Measurements from ENCODE around the gene FAM149B1.
"Not testable (repeated sequence)": the region's sequence is repeated elsewhere in the genome, so short reads cannot be mapped to it uniquely, and the experiment has no call there.

The FAM149B1 gene

GRCh38 chr10:73258612-73259011 is 90.7 kb downstream of the FAM149B1 start:
- H3K4me3 ChIP-seq (ENCODE audit: low read length); H3K36me3 ChIP-seq (ENCODE audit: insufficient read depth, low read length); H3K9ac ChIP-seq (ENCODE audit: low read depth, low read length); H3K9me3 ChIP-seq (replicated peaks; ENCODE audit: low read length); H3K4me2 ChIP-seq (ENCODE audit: low read length); H3K27me3 ChIP-seq (ENCODE audit: control insufficient read depth, insufficient read depth, low read length): not testable (repeated sequence)
- H3K4me1 ChIP-seq (ENCODE audit: control insufficient read depth, insufficient read depth, low read length): peaks cover 14% of the 10 kb centered on the region

DNA sequence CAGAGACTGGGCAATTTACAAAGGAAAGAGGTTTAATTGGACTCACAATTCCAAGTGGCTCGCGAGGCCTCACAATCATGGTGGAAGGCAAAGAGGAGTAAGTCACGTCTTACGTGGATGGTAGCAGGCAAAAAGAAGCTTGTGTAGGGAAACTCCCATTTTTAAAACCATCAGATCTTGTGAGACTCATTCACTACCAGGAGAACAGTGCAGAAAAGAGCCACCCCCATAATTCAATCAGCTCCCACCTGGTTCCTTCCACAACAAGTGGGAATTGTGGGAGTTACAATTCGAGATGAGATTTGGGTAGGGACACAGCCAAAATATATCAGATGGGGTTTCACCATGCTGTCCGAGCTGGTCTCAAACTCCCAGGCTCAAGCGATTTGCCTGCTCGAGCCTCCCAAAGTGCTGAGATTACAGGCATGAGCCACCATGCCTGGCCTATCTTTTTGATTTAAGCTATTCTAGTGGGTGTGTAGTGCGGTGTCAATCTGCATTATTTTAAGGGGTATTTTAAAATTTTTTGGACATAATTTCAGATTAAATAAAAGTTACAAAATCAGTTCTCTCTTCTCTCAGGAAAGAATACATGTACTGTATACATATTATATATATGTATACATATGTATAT is 93.6 kb downstream of the FAM149B1 start:
- Histone ChIP-seq H3K9ac (ENCODE audit: low read depth, low read length) (no peak overlapping the region), H3K4me1 (ENCODE audit: control insufficient read depth, insufficient read depth, low read length) (peaks cover 17% of the 10 kb centered on the region), H3K27me3 (ENCODE audit: control insufficient read depth, insufficient read depth, low read length) (no peaks in the 10 kb centered on the region), H3K4me3 (ENCODE audit: low read length) (no peak overlapping the region), H3K4me2 (ENCODE audit: low read length) (no peak overlapping the region), H3K9me3 (replicated peaks; ENCODE audit: low read length) (no peaks in the 10 kb centered on the region), H3K36me3 (ENCODE audit: insufficient read depth, low read length) (no peaks in the 10 kb centered on the region)

- no peaks in the 10 kb centered on the region for H3K27me3 ChIP-seq (ENCODE audit: control insufficient read depth, insufficient read depth, low read length)
- no peaks in the 10 kb centered on the region for H3K36me3 ChIP-seq (ENCODE audit: insufficient read depth, low read length)
- peak overlapping the region; percentile 50 for H3K4me2 ChIP-seq (ENCODE audit: low read length)
- no peak overlapping the region for H3K4me3 ChIP-seq (ENCODE audit: low read length)
- no peaks in the 10 kb centered on the region for H3K9me3 ChIP-seq (replicated peaks; ENCODE audit: low read length)
- H3K4me1 ChIP-seq (ENCODE audit: control insufficient read depth, insufficient read depth, low read length): peaks cover 17% of the 10 kb centered on the region
- H3K9ac ChIP-seq (ENCODE audit: low read depth, low read length): no peak overlapping the region
Observed at GRCh38 chr10:73262105-73262730, 94.3 kb downstream of the FAM149B1 start.

- H3K27me3 ChIP-seq (ENCODE audit: control insufficient read depth, insufficient read depth, low read length): no peaks in the 10 kb centered on the region
- peaks cover 17% of the 10 kb centered on the region for H3K4me1 ChIP-seq (ENCODE audit: control insufficient read depth, insufficient read depth, low read length)
- H3K4me3 ChIP-seq (ENCODE audit: low read length): no peak overlapping the region
- no peak overlapping the region for H3K9ac ChIP-seq (ENCODE audit: low read depth, low read length)
- H3K4me2 ChIP-seq (ENCODE audit: low read length): no peak overlapping the region
- no peaks in the 10 kb centered on the region for H3K9me3 ChIP-seq (replicated peaks; ENCODE audit: low read length)
- no peaks in the 10 kb centered on the region for H3K36me3 ChIP-seq (ENCODE audit: insufficient read depth, low read length)
Observed at GRCh38 chr10:73262880-73263555, 95.1 kb downstream of the FAM149B1 start.

GRCh38 chr10:73263693-73264347 is 95.9 kb downstream of the FAM149B1 start:
- Histone ChIP-seq H3K9me3 (replicated peaks; ENCODE audit: low read length) (no peaks in the 10 kb centered on the region), H3K4me1 (ENCODE audit: control insufficient read depth, insufficient read depth, low read length) (peaks cover 17% of the 10 kb centered on the region), H3K9ac (ENCODE audit: low read depth, low read length) (peak overlapping the region; percentile 14), H3K36me3 (ENCODE audit: insufficient read depth, low read length) (no peaks in the 10 kb centered on the region), H3K4me3 (ENCODE audit: low read length) (no peak overlapping the region), H3K27me3 (ENCODE audit: control insufficient read depth, insufficient read depth, low read length) (no peaks in the 10 kb centered on the region), H3K4me2 (ENCODE audit: low read length) (peak overlapping the region; percentile 39)

DNA sequence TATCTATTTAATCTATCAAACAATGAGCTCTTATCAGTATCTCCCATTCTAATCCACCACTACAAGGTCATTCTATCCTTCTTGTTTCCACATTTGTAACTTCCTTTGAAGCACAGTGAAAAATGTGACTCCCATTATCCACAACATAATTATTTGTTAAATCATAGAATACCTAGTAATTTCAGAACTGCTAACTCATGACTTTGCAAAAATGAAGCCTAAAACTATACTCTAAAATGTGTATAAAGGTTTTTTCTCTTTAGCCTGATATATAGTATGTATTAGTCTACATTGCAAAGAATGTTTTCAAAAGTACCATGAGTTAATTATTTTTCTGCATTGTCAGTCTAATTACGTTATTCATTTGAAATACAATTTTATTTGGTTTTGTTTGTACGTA is 96.5 kb downstream of the FAM149B1 start:
- H3K36me3 ChIP-seq (ENCODE audit: insufficient read depth, low read length): no peaks in the 10 kb centered on the region
- H3K4me1 ChIP-seq (ENCODE audit: control insufficient read depth, insufficient read depth, low read length): peaks cover 17% of the 10 kb centered on the region
- no peaks in the 10 kb centered on the region for H3K27me3 ChIP-seq (ENCODE audit: control insufficient read depth, insufficient read depth, low read length)
- no peak overlapping the region for H3K9ac ChIP-seq (ENCODE audit: low read depth, low read length)
- H3K9me3 ChIP-seq (replicated peaks; ENCODE audit: low read length): no peaks in the 10 kb centered on the region
- no peak overlapping the region for H3K4me2 ChIP-seq (ENCODE audit: low read length)
- H3K4me3 ChIP-seq (ENCODE audit: low read length): no peak overlapping the region

GRCh38 chr10:73281097-73281496 is 113.2 kb downstream of the FAM149B1 start:
- no peaks in the 10 kb centered on the region for H3K36me3 ChIP-seq (ENCODE audit: insufficient read depth, low read length)
- H3K9me3 ChIP-seq (replicated peaks; ENCODE audit: low read length): no peaks in the 10 kb centered on the region
- peaks cover 6% of the 10 kb centered on the region for H3K4me1 ChIP-seq (ENCODE audit: control insufficient read depth, insufficient read depth, low read length)
- H3K9ac ChIP-seq (ENCODE audit: low read depth, low read length): no peak overlapping the region
- H3K4me3 ChIP-seq (ENCODE audit: low read length): no peak overlapping the region
- no peak overlapping the region for H3K4me2 ChIP-seq (ENCODE audit: low read length)
- H3K27me3 ChIP-seq (ENCODE audit: control insufficient read depth, insufficient read depth, low read length): no peaks in the 10 kb centered on the region

DNA sequence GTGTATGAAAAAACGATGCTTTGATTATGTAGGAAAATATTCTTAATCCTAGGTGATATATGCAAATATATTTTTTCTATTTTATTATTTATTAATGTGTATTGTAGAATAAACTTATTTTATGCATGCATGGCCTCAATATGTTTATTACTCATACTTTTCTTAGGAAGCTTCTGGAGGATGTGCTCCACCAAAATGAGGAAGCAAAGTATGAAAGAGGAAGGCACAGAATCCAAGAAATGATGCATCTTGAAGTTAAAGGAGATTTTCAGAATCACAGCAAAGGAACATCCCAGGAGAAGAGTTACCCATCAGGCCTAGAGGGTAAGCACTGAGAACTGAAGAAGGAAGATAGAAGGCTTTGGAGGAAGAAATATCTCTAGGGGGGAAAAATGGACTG is 119.5 kb downstream of the FAM149B1 start:
- Histone ChIP-seq H3K4me3 (ENCODE audit: low read length) (no peak overlapping the region), H3K9ac (ENCODE audit: low read depth, low read length) (no peak overlapping the region), H3K4me2 (ENCODE audit: low read length) (no peak overlapping the region), H3K4me1 (ENCODE audit: control insufficient read depth, insufficient read depth, low read length) (no peaks in the 10 kb centered on the region), H3K27me3 (ENCODE audit: control insufficient read depth, insufficient read depth, low read length) (no peaks in the 10 kb centered on the region), H3K9me3 (replicated peaks; ENCODE audit: low read length) (no peaks in the 10 kb centered on the region), H3K36me3 (ENCODE audit: insufficient read depth, low read length) (no peaks in the 10 kb centered on the region)

- Histone ChIP-seq H3K9ac (ENCODE audit: low read depth, low read length) (no peak overlapping the region), H3K4me3 (ENCODE audit: low read length) (no peak overlapping the region), H3K4me2 (ENCODE audit: low read length) (no peak overlapping the region), H3K9me3 (replicated peaks; ENCODE audit: low read length) (no peaks in the 10 kb centered on the region), H3K4me1 (ENCODE audit: control insufficient read depth, insufficient read depth, low read length) (no peaks in the 10 kb centered on the region), H3K36me3 (ENCODE audit: insufficient read depth, low read length) (no peaks in the 10 kb centered on the region), H3K27me3 (ENCODE audit: control insufficient read depth, insufficient read depth, low read length) (no peaks in the 10 kb centered on the region)
Observed at GRCh38 chr10:73289958-73290357, 122.0 kb downstream of the FAM149B1 start.

- Histone ChIP-seq H3K4me3 (ENCODE audit: low read length) (no peak overlapping the region), H3K4me1 (ENCODE audit: control insufficient read depth, insufficient read depth, low read length) (no peaks in the 10 kb centered on the region), H3K4me2 (ENCODE audit: low read length) (no peak overlapping the region)
Observed at GRCh38 chr10:73293461-73293860, 125.5 kb downstream of the FAM149B1 start.

More at GRCh38 chr10:73293461-73293860, 125.5 kb downstream of the FAM149B1 start:
- Histone ChIP-seq H3K9me3 (replicated peaks; ENCODE audit: low read length) (no peaks in the 10 kb centered on the region), H3K36me3 (ENCODE audit: insufficient read depth, low read length) (no peaks in the 10 kb centered on the region), H3K9ac (ENCODE audit: low read depth, low read length) (no peak overlapping the region), H3K27me3 (ENCODE audit: control insufficient read depth, insufficient read depth, low read length) (no peaks in the 10 kb centered on the region)

Measured in skeletal muscle satellite cell (primary cell).